HG03159 (cell line): ENCODE data around the gene RHBDL2.
A peak's percentile ranks its signal among the peaks of the same experiment; 100 is the strongest.
"Not testable (repeated sequence)": the region's sequence is repeated elsewhere in the genome, so short reads cannot be mapped to it uniquely, and the experiment has no call there.

Source experiments
- ATAC-seq: cut with Tn5 transposase; IDR thresholded peaks from one replicate; pipeline ENCODE4 v1.9.1; 2021; ENCODE audit warnings: mild to moderate bottlenecking, moderate library complexity; ENCODE audit not compliant: unreplicated experiment

Gene RHBDL2

GRCh38 chr1:38885092-38885491 lies 56.5 kb downstream of the RHBDL2 start:
- no peak for ATAC-seq

- ATAC-seq: no peak
Observed at GRCh38 chr1:38881487-38881886, 60.1 kb downstream of the RHBDL2 start, which contains the start of gene GJA9. TSS of gene GJA9 (minus strand) at chr1:38881587. CDS start at chr1:38876098, 5,489 bp downstream.

DNA sequence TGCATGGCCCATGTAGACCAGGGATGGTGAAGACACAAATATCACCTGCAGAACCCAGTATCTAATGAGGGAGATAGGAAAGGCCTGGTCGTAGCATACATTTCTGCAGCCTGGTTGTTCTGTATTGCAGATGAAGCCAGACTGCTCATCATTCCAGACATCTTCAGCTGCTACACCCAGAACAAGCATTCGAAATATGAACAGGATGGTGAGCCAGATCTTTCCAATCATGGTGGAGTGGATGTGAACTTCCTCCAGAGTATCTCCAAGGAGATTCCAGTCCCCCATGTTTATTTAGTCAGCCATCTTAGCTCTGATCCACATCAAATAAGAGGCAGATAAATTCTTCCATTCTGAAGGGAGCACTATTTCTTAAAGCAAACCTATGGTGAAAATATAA lies 65.8 kb downstream of the RHBDL2 start:
- no peak for ATAC-seq

- peak; percentile 93 for ATAC-seq
Observed at GRCh38 chr1:38873027-38873969, 68.3 kb downstream of the RHBDL2 start, which contains the start of gene MYCBP. TSS of gene MYCBP (minus strand) at chr1:38873348. CDS start at chr1:38873305, 43 bp downstream.

DNA sequence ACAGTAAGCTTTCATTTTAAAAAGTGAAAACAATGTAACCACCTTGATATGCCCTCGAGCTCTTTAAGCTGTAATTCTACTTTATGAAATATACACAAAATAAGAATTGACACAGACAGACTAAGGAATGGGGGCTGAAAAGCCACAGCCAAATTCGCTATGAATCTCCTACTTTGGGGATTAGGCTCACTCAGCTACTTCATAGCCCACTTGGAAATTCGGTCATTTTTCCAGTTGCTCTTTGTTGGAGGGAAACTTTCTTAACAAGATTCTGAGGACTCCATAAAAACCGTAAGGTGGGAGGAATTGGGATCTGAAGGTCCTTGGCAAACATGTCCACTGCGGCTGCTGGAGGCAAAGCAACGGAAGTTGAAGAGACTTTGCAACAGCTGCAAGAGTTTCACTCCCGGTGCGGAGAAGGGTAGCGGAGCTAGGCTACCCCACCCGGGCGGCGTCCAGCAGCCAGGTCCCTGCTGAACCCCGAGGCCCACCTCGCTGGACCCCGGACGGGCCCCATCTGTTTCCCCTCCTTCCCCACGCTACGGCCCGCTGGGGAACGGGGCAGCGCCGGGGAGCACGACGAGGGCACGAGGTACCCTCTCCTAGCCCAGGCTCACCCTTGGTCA lies 69.1 kb downstream of the RHBDL2 start:
- peak; percentile 31 for ATAC-seq

GRCh38 chr1:38870996-38871395 lies 70.6 kb downstream of the RHBDL2 start:
- ATAC-seq: no peak

GRCh38 chr1:38867208-38867607 lies 74.4 kb downstream of the RHBDL2 start:
- no peak for ATAC-seq

- no peak for ATAC-seq
Observed at GRCh38 chr1:38865112-38865715, 76.4 kb downstream of the RHBDL2 start.

DNA sequence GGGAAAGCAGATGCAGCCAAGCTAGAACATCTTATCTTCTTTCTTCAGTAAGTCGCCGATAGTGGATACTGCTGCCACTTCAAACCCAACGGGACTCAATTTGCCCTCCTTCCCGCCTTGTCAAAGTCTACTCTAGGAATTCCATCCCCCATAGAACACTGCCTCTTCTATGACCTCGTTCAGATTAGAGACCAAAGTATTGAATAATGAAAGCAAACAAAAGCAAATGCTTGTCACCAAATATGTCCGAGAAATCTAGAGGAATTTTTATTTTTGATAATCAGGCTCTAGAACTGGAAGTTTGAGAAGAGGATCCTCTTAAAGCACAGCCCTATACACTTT lies 81.2 kb downstream of the RHBDL2 start:
- ATAC-seq: no peak

- ATAC-seq: peak; percentile 95
Observed at GRCh38 chr1:38859561-38860453, 81.8 kb downstream of the RHBDL2 start, which contains the start of gene RRAGC. TSS of gene RRAGC (minus strand) at chr1:38859772. CDS start at chr1:38859646, 126 bp downstream.

GRCh38 chr1:38858833-38859560 lies 82.6 kb downstream of the RHBDL2 start:
- peak; percentile 25 for ATAC-seq

DNA sequence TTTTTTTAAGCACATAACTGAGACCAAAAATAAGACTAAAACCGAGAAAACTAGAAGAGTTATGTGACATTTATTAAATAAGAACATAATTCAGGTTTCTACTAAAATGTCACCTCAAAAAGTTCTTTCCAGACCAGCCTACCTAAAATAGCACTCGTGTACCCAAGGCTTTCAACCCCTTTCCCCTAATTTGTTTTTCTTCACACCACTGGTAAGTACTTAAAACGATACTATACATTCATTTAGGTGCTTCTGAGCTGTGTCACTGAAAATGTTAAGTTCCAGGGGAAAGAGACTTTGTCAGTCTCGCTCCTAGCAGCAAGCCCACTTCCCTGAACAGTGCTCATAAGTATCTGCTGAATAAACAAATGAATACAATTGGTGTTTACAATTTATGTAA lies 88.8 kb downstream of the RHBDL2 start:
- no peak for ATAC-seq

GRCh38 chr1:38848071-38848470 lies 93.6 kb downstream of the RHBDL2 start:
- no peak for ATAC-seq

DNA sequence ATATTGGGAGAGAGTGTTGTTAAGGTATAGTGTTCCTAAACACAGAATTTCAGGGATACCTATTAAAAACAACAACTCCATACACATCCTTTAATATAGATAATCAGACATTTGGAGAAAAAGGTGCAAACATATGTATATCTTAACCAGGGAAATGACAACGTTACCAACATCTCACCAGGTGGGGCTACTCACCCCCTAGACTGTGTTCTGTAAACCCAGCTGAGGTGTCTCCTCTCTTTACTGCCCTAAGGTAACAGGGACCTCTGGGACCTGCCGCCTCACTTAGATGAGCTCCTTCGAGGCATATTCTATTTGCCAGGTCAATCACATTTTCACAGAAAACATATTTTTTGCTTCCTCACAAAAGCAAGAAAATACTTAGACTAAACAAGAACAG lies 95.4 kb downstream of the RHBDL2 start:
- no peak for ATAC-seq

- ATAC-seq: not testable (repeated sequence)
Observed at GRCh38 chr1:38845088-38845487, 96.5 kb downstream of the RHBDL2 start.

DNA sequence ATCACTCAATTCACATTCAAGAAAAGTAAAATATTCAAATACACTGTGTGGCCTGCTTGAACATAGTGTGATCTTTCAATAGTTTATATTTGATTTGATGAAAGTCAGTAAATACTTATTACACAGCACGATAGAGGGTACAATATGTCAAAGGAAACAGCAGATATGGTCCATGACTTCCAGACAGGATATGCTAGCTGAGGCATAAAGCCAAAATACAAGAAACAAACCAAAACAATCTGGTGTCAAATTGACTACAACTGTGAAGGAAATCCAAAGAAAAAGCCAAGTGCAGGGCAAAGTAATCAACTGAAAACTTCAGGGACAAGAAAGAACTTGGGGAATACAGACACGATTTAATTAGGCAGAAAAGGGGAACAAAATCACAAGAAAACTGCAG lies 101.3 kb downstream of the RHBDL2 start:
- no peak for ATAC-seq

DNA sequence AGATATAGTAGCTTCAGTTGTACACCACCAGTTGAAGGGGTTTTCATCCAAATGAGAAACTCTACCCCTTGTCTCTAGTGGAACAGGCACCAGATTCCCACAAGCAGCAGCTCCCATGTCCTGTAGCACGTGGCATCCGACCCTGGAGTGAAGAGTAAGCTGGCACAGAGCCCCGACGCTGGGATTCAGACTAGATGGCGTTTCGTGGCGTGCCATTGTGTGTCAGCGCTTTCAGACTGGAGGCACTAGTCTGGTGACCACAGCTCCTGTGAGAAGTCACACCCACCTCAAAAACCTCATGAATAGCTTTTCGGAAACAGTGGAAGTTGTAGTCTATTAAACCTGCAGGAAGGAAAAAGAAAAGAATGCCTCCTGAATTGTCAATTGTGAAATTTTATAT lies 102.3 kb downstream of the RHBDL2 start:
- no peak for ATAC-seq

- not testable (repeated sequence) for ATAC-seq
Observed at GRCh38 chr1:38836316-38836715, 105.3 kb downstream of the RHBDL2 start.
